Stimulated activated CD4-positive, alpha-beta T cell treated with anti-CD3 and anti-CD28 coated beads, TNF-alpha, amount 100 ng/mL, for 1 hour (primary cell): ENCODE measurements around the gene SCAMP5.

Source experiments
- DNase-seq, 3 donors: peaks; one replicate each; pipeline ENCODE4 v3.0.0-alpha.2; 2020; ENCODE audit warnings: low read depth in 3 of 3, low spot score in 1 of 3

The SCAMP5 gene

DNA sequence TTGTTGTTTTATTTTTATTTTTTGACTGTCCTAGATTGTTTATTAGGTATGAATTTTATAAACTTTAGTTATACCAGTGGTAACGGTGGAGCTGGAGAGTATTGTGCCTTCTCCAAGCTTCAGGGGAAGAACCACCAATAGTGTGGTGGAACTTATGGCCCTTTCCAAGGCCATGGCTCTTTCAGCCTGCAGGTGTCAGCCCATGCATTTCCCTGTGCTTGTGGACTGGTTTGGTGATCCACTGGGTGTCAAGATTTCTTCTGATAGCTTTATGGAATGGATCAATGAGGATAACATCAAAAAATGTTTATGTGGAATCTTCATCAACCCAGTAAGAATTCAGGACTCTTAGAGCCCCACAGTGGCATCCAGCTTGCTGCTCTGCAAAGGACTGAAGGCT is 19.2 kb upstream of the SCAMP5 start:
- no peak for DNase-seq

DNA sequence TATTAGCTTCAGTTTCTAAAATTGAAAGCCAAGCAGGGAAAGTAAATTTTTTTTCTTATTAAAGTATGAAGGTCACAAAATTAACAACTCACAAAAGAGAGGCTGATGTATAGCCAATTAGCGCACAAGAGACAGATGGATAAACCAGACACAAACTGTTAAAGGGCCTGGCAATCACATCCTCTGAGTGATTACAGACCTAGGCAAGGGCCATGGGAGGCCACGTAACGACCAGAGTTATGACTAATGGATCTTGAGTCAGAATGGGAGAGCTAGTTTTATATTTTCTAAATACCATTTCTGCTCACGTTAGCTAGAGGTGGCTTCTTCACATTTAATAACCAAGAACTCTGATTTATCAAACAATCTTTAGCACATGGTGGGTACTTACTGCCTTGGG is 17.8 kb upstream of the SCAMP5 start:
- DNase-seq: no peak

DNA sequence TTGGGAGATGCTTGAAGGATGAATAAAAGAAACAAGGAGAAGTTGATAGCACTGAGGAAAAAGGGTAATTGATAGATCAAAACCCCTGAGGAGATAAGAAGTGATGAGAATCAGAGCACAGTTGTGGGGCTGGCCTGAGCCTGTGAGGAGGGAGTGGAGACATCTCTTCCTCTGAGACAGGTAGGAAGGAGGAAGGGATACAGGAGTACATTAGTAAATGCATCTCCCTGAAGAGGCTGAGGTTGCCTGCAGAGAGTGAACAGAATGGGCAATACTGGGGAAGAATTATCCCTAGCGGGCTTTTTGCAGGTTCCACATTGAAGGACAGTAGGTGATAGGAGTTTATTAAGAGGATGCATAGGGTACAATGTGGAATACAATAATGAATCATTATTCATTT is 17.3 kb upstream of the SCAMP5 start:
- DNase-seq: no peak

DNA sequence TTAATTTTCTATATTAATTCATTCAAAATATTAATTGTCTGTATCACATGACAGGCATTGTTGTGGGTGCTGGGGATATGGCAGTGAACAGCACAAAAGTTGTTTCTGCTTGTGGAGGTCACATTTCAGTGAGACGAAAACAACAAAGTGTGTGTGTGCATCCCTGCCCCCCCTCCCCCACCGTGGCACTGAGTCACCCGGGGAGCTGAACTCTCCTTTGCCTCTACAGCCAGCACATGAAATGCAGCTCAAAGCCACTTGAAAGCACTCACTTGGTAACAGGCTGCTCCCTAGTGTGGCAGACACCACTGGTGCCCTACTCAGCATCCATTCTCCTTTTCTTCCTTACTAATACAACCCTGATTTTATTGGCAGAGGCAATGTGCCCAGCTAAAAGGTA is 16.9 kb upstream of the SCAMP5 start:
- DNase-seq: no peak

DNA sequence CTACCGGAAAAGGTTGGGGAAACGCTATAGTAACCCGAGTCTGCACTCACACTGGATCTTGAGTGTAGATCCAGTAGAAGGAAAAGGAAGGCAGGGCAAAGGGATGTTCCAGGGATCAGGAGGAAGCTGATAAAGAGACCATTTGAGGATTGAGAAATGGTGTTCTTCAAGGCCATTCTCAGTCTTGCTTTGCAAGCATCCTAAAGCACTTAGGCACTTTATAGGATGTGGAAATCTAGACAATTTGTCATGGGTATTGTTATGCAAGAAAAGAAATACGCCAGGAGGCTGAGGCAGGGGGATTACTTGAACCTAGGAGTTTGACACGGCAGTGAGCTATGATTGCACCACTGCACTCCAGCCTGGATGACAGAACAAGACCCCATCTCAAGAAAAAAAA is 13.2 kb upstream of the SCAMP5 start:
- no peak for DNase-seq

DNA sequence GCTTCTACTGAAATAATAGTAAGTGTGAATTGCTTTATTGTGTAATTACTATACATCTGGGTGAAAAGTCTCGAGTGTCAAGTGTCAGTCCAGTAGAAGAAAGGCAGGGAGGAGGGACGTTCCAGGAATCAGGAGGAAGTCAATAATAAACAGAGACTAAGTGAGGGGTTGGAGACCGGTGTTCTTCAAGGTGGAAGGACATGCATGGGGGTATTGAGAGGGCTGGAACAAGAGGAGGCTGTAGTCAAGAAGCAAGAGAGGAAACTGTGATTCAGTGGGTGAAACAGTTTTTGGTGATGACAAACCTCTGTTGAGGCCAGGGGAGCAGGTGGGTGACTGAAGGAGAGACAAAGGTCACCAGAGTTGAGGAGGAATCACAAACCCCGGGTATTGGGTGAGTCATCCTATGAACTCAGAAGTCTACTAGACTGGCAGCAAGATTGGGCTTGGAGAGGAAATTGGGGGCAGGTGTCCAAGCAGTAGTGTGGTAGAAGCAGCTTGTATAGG is 11.6 kb upstream of the SCAMP5 start:
- DNase-seq: no peak

DNA sequence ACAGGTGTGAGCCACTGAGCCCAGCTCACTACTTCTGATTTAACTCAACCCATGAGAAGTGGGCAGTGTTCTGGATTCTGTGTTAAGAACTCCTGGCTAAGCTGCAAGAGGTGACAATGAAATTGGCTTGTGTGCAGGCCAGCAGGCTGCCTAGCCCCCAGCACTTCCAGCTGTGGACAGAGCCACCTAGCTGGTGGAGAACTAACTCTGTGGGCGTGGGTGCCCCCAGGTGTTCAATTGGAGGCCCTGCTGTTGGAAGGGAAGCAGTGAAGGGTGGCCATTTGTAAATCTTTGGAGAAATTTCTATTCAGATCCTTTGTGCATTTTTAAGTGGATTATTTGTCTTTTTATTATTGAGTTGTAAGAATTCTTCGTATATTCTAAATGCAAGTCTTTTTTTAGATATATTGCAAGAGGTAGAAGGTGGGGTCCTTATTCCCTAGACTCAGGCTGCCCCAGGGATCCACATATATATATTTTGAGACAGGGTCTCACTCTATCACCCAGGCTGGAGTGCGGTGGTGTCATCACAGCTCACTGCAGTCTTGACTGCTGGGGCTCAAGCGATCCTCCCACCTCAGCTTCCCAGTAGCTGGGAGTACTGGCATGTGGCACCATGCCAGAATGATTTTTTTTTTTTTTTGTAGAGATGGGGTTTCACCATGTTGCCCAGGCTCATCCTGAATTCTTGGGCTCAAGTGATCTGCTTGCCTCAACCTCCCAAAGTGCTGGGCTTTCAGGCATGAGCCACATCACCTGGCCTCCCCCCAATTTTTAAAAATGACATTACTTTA is 7.2 kb upstream of the SCAMP5 start:
- peak in 1 of 3 donors; percentile 2 for DNase-seq

DNA sequence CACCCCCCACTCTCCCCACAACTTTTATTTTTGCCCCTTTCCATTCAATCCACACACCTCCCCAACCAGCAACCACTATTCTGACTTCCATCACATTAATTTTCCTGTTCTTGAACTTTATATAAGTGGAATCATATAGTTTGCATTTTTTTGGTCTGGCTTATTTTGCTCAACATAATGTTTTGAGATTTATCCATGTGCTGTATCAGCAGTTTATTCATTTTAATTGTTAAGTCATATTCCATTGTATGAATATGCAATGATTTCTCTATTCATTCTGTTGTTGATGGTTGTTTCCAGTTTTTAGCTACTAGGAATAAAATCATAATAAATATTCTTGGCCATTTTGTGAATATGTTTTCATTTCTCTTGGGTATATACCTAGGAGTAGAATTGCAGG is 5.8 kb upstream of the SCAMP5 start:
- no peak for DNase-seq

DNA sequence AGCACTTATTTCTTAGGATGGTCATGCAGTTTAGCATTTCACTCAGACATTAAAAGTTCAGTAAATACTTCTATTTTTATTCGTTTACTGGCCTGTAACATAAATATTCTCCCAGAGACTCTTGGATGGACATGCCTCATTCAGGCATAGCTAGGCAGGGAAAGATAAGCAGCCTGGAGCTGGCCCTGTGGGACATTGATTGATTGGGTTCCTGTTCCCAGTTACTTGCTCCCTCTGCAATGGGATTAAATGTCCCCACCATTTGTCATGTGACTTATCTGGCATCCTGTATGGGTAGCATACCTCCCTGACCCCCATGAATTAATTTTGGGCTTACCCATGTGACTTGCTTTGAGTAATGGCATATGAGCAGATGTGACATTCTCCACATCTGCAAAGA is 2.7 kb upstream of the SCAMP5 start:
- no peak for DNase-seq

DNA sequence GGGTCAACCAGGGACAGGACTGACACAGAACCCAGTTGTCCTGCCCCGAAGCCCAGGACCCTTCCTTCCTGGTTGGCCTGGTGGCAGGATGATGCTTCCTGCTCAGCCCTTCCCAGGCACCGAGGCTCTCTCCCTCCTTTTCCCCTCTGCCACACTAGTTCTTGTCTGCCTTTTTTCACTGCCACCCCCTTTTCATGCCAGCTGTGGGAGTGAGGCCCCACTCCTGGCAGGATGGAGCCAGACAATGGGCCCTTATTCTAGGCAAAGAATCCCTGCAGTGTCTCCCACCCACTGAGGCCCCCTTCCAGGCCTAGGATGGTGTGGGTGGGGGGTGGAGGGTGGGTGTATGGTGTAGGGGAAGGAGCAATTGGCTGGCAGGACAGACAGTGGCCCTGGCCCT is 1.1 kb upstream of the SCAMP5 start:
- DNase-seq: no peak

DNA sequence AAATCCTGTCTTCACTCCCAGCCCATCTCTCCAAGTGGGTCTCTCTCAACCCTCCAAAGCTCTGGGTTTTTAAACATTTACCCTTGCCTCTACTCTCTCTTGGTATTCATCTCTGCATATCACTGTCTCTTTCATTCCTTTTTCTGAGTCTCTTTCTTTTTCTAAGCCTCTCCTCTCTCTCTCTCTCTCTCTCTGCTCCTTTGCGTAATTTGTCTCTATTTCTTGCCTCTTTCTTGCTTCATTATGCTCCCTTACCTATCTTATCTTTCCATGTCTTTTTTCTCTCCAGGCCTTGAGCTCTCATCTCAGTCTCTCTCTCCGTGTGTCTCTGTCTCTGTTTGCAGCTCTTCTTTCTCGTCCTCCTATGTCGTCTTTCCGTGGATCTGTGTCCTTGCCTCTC is 678 bp upstream of the SCAMP5 start:
- no peak for DNase-seq

DNA sequence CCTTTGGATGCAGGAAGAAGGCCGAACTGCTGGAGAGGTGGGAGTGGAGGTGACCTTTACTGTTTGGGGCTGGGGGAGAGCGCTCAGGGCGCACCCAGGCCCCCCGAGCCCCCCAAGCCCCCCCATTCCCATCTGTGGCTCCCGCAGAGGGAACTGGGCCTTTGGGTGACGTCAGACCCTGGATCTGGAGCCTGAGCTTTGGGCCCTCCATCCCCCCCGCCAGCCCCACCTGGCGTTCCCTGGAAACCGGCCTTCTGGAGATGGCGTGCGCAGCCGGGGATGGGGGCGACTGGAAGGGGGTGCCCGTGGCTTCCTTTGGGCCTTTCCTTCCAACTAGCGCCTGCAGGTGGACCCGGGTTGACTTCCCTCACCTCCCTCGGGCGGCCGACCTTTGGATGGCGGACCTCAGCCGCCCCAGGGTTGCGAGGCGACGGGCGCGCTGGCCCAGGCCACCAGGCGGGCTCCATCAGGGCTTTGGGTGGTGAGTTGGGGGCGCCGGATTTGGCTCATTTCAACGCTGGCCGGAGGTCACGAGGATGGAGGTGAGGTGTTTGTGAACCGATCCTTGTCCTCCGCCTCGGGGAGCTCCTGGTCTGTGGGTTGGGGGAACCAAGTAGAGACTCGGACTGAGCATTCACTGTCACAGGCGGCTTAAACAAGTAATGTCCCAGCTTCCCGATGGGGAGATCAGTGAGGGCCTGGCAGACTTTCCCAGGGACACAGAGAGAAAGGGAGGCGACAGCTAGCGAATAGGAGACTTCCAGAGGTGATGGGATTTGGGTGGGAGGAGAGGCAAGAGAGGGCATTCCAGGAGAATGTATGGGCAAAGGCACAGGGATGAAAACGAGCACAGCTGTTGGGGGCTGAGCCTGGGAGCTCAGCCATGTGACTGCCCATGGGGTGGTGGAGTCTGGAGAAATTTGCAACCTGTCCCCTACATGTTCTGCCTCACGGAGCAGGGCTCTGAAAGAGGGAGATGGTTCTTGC is 709 bp downstream of the SCAMP5 start:
- DNase-seq: no peak

DNA sequence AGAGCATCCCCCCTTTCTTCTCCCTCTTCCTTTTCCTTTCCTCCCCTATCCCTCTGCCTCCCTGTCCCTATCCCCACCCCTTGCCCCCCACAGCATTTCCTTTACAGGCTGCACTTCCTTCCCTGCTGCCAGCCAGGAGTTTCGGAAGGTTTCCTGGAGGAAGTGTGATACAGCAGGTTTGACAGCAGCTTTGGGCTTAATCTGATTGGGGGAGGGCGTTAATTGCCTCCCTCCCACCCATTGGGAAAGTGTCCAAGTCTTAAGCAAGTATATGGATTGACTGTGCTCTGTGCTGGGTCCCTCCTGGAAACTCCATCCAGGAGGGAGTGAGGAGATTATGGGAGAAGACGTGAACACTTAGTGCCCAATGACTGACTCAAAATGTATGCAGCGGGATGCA is 1.8 kb downstream of the SCAMP5 start:
- no peak for DNase-seq

DNA sequence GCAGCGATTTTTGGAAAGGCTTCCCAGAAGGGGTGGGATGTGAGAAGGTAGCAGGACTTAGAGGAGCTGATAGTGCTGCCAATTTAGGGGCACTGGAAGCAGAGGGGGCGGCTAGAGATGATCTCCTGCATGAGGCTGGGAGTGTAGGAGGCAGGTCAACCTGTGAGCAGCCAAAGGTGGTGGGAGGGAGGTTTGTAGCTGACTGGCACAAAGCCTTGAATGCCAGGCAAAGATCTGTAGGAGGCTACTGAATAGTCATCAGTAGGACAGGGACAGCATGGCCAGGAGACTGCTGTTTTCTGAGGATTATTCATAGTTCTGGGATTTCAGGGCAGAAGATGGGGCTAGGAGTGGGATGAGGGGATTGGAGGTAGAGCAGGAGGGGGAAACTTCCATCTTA is 2.2 kb downstream of the SCAMP5 start:
- DNase-seq: no peak

DNA sequence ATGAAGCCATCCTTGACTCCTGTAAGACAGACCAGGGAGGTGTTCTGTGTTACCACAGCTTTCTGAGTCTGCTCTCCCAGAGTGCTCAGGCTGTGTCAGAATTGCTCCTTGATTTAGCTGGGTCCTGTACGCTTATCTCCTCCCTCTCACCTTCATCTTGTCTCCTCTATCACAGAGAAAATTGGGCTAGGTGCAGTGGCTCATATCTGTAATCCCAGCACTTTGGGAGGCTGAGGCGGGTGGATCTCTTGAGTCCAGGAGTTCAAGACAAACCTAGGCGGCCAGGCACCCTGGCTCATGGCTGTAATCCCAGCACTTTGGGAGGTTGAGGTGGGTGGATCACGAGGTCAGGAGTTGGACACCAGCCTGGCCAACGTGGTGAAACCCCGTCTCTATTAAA is 5.9 kb downstream of the SCAMP5 start:
- DNase-seq: no peak

DNA sequence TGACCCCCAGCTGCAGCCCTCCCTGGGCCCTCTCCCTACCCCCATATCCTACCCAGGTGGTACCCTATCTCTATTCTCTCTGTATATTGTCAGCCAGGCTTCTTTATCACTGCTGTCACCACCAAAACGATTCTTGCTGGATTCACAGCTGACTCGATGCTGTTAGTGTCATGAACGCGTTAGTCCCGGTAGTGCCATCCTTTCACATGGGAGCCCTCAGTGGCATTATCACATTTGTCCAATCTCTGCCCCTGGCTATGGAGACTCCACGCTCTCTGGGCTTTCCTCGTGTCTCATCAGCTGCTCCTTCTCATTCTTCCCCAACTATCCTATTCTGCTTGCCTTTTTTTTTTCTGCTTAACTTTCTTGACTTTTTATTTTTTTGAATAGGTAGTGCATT is 7.0 kb downstream of the SCAMP5 start:
- no peak for DNase-seq

DNA sequence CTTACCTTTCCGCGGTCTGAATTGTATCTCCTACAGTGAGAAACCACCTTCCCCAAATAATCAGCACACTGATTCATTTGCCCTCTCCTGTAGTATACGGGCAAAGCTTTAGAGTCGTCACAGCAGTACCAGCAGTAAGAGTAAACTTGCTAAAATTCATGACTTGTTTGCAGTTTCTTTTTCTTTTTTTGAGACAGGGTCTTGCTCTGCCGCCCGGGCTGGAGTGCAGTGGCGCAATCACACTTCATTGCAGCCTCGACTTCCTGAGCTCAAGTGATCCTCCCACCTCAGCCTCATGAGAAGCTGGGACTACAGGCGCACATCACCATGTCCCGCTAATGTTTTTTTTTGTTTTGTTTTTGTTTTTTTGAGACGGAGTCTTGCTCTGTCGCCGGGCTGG is 11.9 kb downstream of the SCAMP5 start:
- no peak for DNase-seq

DNA sequence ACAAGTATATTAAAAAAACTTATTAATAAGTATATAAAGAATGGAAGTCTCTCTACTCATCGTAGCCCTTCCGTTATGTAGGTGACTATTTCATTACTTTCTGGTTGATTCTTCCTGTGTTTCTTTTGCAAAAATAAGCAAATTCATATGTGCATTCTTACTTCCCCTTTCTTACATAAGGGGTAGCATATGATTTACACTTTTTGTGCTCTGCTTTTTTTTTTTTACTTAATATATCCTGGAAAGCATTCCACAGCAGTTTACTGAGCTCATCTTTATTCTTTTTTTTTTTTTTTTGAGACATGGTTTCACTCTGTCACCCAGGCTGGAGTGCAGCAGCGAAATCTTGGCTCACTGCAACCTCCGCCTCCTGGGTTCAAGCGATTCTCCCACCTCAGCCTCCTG is 12.9 kb downstream of the SCAMP5 start:
- no peak for DNase-seq

DNA sequence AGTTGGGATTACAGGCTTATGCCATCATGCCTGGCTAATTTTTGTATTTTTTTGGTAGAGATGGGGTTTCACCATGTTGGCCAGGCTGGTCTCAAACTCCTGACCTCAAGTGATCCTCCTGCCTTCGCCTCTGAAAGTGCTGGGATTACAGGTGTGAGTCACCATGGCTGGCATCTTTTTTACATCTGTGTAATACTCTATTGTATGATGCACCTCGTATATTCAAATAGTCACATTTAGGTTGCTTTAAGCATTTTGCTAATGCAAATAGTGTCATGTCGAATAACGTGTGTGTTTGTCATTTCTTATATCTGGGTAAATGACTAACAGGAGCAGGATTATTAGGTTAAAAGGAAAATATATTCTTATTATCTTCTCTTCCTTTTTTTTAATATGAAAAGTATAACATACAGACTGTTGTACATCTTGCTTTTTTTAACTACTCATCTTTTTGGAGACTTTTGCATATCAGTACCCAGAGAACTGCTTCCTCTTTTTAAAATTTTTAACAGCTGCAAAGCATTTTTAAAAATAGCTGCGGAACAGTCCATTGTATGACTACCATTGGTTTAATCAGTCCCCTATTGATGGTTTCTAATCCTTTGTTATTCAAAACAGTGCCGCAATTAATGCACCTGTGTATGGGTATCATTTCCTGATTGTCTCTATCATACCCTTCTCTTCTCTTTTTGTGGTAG is 13.4 kb downstream of the SCAMP5 start:
- no peak for DNase-seq

DNA sequence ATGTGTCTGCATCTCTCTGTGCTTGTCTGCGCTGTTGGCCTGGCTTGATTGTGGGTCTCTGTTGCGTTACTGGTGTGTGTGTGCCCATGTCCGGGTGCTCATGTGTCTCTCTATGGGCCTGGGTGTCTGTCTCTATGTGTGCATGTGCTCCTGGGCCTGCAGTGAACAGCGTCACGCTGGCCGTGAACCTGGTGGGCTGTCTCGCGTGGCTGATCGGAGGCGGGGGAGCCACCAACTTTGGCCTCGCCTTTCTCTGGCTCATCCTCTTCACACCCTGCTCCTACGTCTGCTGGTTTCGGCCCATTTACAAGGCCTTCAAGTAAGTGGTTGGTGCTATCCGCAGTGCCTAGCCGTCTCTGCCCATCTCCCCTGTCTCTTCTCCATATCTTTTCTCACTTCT is 21.1 kb downstream of the SCAMP5 start:
- DNase-seq: no peak

DNA sequence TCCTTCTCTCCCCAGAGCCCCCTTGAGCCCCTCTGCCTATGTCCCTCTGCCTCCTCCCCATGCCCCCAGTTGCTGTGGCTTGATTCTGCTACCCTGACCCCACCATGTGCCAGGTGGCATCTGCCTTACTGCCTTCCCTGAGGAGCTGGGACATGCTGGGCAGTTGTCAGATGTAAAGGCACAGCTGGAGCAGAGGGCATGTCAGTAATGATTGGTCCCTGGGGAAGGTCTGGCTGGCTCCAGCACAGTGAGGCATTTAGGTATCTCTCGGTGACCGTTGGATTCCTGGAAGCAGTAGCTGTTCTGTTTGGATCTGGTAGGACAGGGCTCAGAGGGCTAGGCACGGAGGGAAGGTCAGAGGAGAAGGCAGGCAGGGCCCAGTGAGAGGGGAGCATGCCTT is 24.6 kb downstream of the SCAMP5 start:
- DNase-seq: no peak

DNA sequence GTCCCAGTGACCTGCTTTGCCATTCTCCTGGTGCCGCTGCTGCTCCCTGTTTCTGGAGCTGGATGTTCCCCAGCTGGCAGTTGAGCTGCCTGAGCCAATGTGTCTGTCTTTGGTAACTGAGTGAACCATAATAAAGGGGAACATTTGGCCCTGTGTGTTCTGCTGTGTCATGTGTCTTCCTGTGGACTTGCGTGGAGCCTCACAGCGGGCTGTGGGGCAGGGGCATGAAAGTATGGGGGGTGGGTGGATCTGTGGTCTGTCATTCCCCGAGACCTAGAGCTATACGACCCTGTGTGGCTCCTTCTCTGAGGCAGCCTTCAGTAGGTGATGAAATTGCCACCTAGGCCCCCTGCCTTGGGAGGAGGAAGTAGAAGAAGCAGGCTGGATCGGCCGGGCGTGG is 26.0 kb downstream of the SCAMP5 start:
- DNase-seq: no peak
